AG09319 (cell line): ENCODE results near the gene ARAP1.

Source experiments
- DNase-seq: peaks from one replicate; pipeline ENCODE4 v3.0.0-alpha.2; 2010; ENCODE audit warnings: low read depth; ENCODE audit errors: extremely low read depth
- CTCF ChIP-seq: IDR thresholded peaks from 2 replicates; pipeline ENCODE4 v1.5.1; 2011; ENCODE audit warnings: low read depth, mild to moderate bottlenecking, inconsistent platforms, low read length, moderate library complexity

ARAP1 gene

GRCh38 chr11:72701466-72701865 lies 50.7 kb downstream of the ARAP1 start:
- TF ChIP-seq CTCF, result no peak
- DNase-seq, result no peak

- DNase-seq, result no peak
- TF ChIP-seq CTCF, result no peak
Measured at GRCh38 chr11:72700146-72700545, 52.1 kb downstream of the ARAP1 start.

- no peak for DNase-seq
- no peak for TF ChIP-seq CTCF
Measured at GRCh38 chr11:72697814-72698213, 54.4 kb downstream of the ARAP1 start.

- no peak for TF ChIP-seq CTCF
- DNase-seq, result no peak
Measured at GRCh38 chr11:72696866-72697700, 55.1 kb downstream of the ARAP1 start.

GRCh38 chr11:72695354-72695753 lies 56.9 kb downstream of the ARAP1 start:
- TF ChIP-seq CTCF, result no peak
- no peak for DNase-seq

GRCh38 chr11:72693271-72693968 lies 58.8 kb downstream of the ARAP1 start:
- DNase-seq, result no peak
- TF ChIP-seq CTCF, result no peak
